HK-2 (cell line): ENCODE data around the gene TAGLN2.
"Not testable (repeated sequence)": the region's sequence is repeated elsewhere in the genome, so short reads cannot be mapped to it uniquely, and the experiment has no call there.

Experiments used
- DNase-seq: peaks from one replicate; pipeline ENCODE4 v3.0.0-alpha.2; 2018; ENCODE audit not compliant: unreplicated experiment

The TAGLN2 gene

DNA sequence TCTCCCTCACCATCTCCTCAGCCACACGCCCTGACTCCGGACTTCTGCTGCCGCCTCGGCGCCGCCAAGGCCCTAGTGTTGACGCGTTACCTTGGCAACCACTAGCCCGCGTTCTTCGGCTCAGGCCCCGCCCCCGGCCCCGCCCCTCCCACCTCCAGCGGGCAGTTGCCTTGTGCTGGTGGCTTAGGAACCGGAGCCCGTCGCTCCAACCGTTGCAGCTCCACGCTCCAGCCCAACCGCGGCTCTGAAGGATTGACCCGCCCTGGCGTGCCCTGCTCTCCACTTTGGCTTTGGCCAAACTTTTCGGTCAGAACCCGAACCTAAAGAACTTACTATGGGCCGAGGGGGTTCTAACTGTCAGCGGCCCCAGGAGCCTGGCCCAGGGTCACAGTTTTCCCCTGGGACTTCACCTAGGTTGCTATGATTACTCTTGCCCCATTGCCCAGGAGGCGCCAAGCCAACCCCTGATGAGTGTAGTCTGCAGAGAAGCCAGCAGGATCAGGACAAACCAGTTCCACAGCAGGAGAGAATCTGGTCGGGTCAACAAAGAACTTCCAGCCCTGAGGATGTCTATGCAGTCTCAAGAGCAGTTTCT is 25.1 kb downstream of the TAGLN2 start, which contains the start of gene CFAP45:
TSS of gene CFAP45 (minus strand) at position 80 of the 595 bp plus-strand sequence. CDS start at position 13, 67 bp downstream.
- no peak for DNase-seq

DNA sequence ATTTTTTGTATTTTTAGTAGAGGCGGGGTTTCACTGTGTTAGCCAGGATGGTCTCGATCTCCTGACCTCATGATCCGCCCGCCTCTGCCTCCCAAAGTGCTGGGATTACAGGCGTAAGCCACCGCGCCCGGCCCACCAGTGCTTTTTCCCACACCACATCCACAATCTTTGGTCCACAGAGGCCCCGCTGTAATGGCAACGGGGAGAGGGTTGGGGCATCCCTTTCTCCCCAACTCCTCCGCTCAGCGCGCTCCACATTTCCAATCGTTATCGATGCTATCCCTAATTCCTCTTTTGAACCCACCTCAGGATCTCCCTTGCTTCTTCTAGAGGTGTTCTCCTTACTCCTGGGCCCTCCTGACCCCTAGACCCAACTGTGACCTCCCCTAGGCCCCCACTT is 25.7 kb downstream of the TAGLN2 start:
- DNase-seq: not testable (repeated sequence)

DNA sequence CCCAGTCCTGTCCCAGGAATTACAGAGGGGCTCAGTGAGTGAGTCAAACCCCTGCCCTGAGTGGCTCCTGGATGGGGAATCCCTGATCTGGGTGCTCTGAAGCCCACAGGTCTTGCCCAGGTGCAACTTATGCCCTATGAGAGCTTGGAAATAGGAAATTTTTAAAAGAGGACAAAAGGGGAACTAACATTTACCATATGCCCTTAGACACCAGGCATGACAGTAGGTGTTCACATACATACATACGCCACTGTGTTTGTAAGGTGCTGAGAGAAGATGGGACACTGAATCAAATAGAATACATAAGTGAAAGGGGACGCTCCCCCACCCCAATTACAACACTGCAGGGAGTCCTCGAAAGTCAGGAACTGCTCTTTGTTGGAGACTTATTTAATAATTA is 26.8 kb downstream of the TAGLN2 start:
- no peak for DNase-seq

DNA sequence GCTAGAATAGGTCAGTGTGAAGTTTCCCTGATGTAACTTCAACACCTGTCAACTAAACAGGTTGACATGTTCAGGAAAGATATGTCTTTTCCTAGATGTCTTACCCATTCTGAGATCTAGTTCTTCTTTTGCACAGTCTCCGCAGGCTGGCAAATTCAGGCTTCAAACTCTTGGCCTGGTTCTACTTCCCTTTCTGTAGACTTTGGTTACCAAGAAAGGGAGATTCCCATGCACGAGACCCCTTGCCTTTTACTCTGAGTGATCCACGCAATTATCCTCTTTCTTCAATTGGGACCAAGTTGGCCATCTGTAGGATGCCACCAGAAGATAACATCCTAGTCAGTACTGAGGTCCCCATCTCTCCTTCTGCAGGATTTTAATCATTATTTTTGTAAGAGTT is 27.3 kb downstream of the TAGLN2 start:
- DNase-seq: no peak

DNA sequence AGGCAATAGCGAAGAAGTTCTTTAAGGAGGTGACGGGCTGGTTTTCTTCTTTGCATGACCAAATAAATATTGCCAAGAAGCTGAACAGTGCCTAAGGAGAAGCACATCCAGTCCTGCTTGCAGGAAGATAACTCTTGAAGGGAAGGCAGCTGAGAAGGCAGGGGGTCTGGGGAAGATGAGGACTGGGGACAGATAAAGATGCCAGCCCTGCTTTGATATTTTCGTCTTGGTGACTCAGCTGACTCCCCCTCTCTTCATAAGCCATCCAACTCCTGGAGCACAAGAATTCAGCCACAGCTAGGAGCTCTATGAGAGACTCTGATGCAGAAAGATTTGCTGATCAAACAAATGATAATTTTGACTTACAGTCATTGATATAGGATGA is 28.8 kb downstream of the TAGLN2 start:
- DNase-seq: no peak

DNA sequence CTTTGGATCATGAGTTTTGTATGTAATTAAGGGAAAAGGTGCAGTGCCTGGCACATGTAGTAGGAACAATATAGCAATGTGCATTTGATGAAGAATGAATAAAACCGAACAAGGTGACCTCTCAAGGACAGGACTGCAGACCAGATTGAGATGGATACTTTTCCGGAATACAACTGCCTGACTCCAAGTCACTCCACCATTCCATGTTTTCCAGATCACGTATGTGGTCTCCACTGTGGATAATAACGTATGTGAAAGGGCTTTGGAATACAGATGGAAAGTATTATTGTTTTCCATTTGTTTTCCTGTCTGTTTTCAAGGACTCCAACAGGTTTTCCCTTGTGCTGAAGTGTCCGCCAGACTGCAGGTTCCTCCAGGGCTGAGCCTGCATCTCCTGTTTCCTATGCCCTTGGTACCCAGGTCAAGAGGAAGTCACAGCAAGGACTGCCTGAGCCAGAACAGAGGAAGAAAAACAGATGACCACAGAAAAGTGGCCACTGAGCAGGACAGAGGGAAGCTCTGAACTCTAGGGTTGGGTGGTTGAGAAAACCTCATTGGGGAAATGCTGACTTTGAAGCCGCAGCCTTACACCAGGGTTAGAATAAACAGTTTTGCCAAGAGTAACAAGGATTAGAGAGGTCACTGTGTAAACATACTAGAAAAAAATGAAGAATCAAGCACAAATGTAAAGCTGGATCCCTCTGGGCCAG is 29.3 kb downstream of the TAGLN2 start:
- DNase-seq: no peak

DNA sequence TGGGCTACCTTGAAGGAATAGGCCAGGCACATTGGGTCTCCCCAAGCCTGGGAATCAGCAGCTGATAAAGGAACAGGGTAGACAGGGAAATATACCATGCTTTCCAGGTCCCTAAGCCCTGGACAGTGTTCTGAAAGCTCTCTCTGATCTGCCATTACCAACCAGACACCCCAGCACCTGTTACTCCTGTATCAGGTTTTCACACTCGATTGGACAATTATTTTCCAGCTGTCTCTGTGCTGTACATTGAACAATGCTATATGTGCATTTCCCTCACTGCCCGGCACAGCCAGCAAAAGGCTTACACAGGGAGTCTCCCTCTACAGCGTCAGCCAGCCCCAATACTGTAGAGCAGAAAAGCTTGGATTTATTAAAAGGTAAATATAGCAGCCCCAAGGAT is 30.0 kb downstream of the TAGLN2 start:
- DNase-seq: no peak

DNA sequence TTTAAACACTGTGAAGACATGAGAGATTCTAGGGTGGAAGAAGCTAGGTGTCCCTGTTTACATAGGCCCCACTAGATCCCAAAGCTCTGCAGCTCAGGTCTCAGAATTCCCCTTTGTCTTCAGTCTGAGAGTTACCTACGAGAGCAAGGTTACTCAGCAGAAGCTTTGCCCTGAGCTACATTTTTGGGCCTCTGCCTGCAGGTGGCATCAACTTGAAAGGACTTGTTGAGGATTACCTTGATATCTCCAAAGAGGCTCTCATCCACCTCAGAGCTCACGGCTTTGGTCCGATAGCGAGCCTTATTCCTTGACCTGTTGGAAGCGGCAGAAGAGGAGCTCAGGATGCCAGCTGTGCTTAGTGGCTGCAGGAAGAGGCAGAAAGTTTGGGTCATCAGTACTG is 32.4 kb downstream of the TAGLN2 start:
- DNase-seq: no peak

DNA sequence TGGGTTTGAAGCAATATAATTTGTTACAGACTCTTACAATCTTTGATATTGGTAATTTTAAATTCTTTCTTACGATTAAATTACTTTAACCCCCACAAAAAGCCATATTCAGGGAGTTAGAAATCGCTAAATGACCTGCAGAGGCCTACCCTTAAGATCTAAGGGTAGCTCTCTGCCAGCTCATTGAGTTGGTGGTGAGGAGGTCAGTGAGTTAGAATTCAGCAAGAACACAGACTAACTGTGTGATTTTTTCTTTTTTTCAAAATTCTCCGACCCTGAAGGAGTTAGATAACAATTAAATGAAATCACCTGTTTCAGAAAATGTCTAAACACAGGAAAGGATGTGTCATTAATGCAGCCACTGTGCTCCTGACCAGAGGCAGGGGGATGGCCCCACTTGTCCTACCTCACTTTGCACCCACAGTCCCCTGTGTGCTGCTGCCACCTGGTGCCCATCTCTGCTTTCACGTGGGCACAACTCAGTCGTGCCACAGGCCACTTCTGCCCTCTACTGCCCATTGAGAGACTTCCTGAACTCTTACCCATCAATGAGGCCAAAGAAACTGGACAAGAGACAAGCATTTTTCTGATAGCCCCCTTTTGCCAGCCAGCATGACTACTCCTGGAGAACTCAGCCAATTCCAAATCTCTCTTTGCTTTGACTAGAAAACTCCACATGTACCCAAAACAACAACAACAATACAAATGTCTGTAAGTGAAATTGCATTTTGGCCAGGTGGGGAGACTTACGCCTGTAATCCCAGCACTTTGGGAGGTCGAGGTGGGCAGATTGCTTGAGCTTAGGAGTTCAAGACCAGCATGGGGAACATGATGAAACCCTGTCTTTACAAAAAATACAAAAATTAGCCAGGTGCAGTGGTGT is 33.8 kb downstream of the TAGLN2 start:
- peak; percentile 88 for DNase-seq

DNA sequence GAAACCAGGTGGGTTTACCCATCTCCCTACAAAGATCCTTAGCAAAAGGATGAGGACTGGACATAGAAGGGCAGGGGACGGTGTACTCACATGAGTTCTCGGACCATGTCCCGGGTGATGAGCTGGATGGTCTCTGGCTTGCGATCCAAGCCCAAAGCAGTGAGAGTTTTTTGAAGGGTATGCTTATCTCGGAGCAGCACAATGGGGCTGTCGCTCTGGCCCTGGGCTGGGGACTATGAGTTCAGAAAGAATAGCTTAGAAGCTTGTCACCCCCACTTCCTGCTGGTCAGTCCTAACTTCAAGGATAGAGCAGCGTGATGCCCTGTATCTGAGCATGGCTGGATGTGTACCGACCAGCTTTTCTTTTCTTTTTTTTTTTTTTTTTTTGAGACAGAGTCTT is 34.9 kb downstream of the TAGLN2 start:
- DNase-seq: no peak

DNA sequence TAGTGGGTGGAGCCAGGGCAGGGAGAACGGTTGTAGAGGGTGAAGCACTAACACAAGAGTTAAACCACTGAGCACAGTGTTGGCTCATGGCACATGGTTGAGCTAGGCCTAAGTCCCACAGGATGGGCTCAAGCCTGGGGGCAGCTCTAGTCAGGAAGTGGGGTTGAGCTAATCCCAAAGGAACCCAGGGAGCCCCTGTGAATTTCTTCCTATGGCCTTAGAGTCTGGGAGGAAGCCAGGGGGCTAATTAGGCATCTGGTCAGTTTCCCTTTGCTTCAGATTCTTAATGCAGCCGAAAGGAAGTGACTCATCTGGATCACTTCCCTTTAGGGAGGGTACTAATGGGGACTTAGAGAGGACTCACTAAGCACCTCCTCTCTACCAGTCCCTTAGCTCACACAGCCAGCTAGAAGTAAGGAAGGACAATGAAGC is 35.5 kb downstream of the TAGLN2 start:
- no peak for DNase-seq

DNA sequence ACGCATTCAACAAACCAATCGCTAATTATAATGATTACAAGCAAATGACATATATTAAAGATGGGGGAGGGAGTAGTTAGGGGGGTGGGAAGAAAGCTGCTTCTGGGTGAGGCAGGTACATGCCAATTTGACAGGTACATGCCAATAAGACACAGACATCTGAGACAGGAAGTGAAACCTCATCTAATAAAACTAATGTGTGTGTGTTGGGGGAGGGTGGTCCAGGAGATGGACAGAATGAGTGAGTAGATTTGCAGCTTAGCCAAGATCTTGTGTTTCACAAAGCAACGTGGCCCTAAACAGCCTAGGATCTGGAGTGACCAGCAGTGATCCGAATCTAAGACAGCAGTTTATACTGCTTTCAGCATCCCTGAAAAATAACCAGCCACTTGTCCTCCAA is 36.1 kb downstream of the TAGLN2 start:
- DNase-seq: no peak

DNA sequence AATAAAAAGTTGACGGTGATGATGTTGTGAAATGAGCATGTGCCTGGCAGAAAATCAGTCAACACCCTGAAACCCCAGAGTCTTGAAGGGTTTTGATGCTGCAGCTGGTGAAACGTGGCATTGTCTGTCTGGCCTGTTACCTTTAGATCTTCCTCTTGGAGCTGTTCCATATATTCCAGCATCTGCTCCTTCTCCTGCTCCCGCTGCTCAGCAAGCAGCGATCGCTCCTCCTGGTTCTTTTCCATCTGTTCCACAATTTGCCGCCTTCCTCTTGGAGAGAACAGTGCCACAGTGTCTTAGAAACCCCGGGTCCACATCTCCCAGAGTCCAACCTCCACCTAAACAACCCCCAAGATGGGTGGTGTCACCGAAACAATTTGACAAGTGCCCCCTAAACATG is 41.0 kb downstream of the TAGLN2 start:
- no peak for DNase-seq

DNA sequence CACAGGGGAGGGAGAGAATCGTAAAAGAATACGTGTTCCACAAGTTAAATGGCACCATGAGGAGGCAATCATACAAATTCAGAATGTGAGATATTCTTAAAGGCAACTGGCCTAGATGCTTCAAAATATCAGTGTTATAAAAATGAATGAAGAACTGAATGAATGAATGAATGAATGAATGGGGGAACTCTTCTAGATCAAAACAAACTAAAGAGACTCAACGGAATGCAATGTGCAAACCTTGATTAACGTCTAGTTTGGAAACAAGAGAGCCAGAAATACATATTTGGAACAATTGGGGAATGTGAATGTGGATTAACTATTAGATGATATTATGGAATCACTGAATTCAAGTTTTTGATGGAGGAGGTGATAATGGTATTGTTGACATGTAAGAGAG is 42.2 kb downstream of the TAGLN2 start:
- no peak for DNase-seq

DNA sequence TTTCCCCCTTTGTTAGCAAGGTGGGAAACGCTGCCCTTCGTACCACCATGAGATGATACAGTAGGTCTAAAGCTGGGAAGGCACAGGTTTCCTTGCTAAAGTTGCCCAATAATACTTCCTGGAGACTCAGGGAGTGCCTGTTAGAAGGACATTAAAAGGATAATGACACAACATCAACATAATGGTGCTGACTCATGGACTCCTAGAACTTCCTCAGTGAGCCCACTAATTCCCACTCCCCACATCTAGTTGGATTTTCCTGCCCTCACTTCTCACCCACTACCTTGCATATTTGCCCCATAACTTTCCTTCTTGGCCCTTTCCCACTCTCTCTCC is 42.8 kb downstream of the TAGLN2 start:
- DNase-seq: no peak

DNA sequence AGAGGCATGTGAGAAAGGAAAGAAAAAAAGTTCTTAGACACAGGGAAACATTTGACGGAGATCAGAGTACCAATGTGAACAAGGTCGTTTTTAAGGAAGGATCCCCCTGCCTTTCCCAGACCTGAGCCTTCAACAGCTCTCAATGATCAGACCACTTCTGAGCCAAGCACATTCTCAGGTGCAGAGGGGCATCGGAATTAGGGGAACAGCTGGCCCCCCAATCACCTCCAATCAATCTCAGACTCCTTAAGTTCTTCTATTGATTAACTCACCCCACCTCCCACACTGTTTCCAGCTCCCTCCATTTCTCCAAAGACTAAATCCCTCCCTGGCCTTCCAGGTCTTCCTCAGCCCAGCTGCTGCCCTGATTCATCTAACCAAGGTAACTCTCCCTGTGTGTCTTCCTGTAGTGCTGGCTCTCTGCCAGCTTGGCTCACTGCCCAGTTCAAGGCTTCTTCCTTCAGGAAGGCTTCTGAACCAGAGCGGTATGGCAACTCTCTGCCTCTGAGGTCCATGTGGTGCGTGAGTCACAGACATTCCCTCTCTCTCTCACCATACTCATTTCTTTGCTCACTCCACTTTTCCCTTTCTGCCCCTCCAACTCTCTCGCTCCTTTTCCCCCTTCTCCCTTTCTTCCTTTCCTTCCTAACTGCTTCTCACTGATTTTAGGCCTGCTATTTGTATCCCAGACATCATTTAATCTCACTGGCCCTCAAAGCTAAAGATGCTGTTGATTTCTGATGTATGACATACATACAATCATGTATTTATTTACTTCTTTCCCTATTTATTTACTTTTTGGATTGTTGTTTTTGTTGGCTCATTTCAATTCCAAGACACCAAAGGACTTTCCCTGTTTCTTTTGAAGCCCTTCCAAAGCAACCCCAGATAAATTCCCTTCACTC is 43.4 kb downstream of the TAGLN2 start:
- DNase-seq: peak; percentile 98

DNA sequence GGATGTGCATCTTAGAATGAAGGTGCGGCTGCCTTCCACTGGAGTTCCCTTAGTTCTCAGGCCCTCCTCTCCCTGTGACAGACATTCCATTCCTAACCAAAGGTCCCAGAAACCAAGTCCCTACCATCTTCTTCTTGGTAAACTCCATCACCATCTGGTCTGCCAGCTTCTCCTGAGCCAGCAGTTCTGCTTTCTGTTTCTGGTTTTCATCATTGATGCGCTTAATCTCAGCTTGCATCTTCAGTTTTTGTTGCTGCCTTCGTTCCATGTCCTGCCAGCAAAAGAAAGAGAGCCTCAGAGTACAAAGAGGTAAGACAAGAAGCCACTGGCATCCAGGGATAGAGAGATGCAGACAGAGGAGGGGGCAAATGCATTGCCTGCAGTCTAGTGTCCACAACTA is 44.9 kb downstream of the TAGLN2 start:
- DNase-seq: no peak

DNA sequence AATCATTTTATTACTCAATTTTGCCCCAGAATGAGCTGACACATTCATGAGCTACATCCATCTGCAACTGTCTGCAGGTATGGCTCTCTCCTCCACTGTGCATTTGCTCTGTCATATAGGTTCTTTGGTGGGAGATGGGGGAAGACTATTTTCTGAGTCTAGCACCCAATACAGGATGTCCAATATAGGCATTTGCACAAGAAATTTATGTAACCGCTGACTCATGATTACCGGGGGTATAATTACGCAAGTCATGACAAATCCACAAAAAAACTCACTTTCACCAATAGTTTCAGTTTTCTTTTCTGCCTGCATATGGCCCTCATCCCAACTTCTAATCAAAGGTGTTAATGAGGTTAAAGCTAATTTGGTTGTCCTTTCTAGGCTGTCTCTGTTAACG is 45.3 kb downstream of the TAGLN2 start:
- DNase-seq: no peak

DNA sequence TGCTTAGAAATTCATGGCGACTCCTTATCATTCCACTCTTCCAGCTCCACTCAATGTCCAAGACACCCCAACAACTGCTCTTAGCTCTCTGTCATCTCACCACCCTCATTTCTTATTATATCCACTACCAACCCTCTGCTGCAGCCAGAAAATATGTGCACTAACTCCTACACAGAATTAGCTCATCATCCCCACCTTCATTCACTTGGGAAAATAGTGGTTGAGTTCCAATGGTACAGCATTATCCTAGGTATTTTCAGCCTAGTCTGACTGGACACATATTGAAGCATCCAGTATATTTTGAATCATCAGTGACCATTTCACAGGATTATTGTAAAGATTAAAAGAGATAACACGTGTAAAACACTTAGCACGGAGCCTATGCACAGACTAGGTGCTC is 46.2 kb downstream of the TAGLN2 start:
- no peak for DNase-seq

DNA sequence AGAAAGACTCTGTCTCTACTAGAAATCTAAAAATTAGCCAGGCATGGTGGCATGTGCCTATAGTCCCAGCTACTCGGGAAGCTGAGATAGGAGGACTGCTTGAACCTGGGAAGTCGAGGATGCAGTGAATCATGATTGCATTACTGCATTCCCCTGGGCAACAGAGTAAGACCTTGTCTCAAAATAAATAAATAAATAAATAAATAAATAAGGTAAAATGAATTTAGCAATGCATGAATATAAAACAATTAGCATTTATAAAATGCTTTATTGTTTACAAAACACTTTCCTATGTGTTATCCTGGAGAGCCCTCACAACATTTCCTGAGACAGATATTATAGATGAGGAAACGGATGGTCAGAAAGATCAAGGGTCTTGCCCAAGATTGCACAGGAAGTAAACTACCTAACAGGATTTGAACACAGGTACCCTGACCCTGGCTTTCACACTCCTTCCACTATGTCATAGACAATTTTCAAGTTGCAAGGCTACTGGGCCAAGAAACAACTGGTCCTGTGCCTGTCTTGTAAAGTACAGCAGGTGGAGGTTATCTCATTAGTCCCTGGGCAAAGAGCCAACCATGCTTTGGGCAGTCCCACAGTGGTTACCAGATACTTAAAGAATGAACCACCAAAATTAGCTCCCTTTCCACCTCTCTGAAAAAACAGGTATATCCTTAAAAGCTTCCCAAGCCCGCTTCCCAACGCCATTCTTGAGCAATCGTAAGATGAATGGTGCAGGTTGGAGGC is 47.4 kb downstream of the TAGLN2 start:
- DNase-seq: no peak

DNA sequence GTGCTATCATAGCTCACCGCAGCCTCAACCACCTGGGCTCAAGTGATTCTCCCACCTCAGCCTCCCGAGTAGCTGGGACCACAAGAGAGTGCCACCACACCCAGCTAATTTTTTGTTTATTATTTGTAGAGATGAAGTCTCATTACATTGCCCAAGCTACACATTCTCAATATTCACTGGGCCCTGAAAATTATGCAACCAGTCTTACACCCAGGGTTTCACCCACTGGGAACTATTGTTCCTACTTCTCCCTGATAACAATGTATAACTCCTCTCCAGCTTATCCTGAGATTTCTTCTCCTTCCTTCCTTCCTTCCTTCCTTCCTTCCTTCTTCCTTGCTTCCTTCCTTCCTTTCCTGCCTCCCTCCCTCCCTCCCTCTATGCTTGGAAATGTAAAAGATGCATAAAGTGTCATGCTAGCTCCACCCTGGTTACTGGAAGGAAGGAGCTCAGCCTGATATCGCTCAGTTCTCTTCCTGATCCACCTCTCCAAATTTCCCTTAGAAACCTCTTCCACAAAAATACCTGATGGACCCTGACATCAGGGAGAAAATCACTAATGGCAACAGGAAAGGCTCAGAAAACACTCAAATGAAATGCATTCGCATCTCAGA is 51.7 kb downstream of the TAGLN2 start:
- no peak for DNase-seq
